Erythroblast (primary cell): Measurements from ENCODE around the gene C12orf75.
"Not testable (repeated sequence)": the region's sequence is repeated elsewhere in the genome, so short reads cannot be mapped to it uniquely, and the experiment has no call there.

Experiments
- GATA1 ChIP-seq: IDR thresholded peaks from 2 replicates; pipeline ENCODE4 v1.6.1; 2011; ENCODE audit warnings: low read depth, mild to moderate bottlenecking, control low read depth, low read length, moderate library complexity
- POLR2A ChIP-seq: IDR thresholded peaks from 2 replicates; pipeline ENCODE4 v1.6.1; 2011; ENCODE audit warnings: mild to moderate bottlenecking, low read length

GRCh38 chr12:105341620-105342019, 11.1 kb downstream of the C12orf75 start:
- not testable (repeated sequence) for TF ChIP-seq POLR2A, GATA1
